ENCODE data around the gene SLC25A6. TPM values are rescaled to one million over a fixed set of nuclear protein-coding genes. Genes with fewer than 3 reads are reported as not detected.

SLC25A6 gene
- total RNA-seq, 1 experiment from 2014 or later, result 553 TPM

GRCh38 chrX:1416327-1416784, 24.4 kb upstream of the SLC25A6 start:
- H2BK120ac ChIP-seq (ENCODE audit: low read depth, low read length, poor library complexity, severe bottlenecking), result no peak overlapping the region
- H2AFZ ChIP-seq (ENCODE audit: low read length), result no peak overlapping the region
- H3K23ac ChIP-seq (ENCODE audit: insufficient read length, low read depth, low read length), result no peak overlapping the region
- H3K9me3 ChIP-seq (ENCODE audit: control insufficient read depth, low read depth, low read length), result peaks cover 1% of the 10 kb centered on the region
- H3T11ph ChIP-seq (ENCODE audit: low read length), result no peak overlapping the region
- Mint-ChIP-seq H3K9me3 (no peaks in the 10 kb centered on the region), H3K4me1 (peaks cover 9% of the 10 kb centered on the region in 2 experiments), H3K36me3 (ENCODE audit: insufficient read depth in 1 of 3, low read depth in 3 of 3) (peaks cover 33 to 55% (median 48%) of the 10 kb centered on the region in 3 experiments; a peak in 6 of 7 replicates), H3K4me3 (no peak overlapping the region), H3K27ac (no peak overlapping the region), H3K27me3 (ENCODE audit: low read depth) (peaks cover 2% of the 10 kb centered on the region; the same call in 1 of the 2 replicates)
- H3K27ac ChIP-seq (ENCODE audit: insufficient read length, low read depth, low read length), result no peak overlapping the region
- H4K5ac ChIP-seq (ENCODE audit: insufficient read length, low read depth, low read length), result no peak overlapping the region
- no peaks in the 10 kb centered on the region for H3K79me2 ChIP-seq (ENCODE audit: insufficient read depth, low read length)
- WGBS (ENCODE audit: extremely low coverage, insufficient read length, low lambda C conversion rate), result no CpG with 5 or more reads among the region's 15 CpGs
- H3K27me3 ChIP-seq (ENCODE audit: insufficient read depth, low read length), result no peaks in the 10 kb centered on the region
- no peak overlapping the region for H3K4me2 ChIP-seq (ENCODE audit: insufficient read depth, insufficient read length, low read length)
- no peak overlapping the region for H2BK20ac ChIP-seq (ENCODE audit: low read depth, low read length, poor library complexity, severe bottlenecking)
- no peak overlapping the region for H2BK12ac ChIP-seq (ENCODE audit: insufficient read length, low read depth, low read length)
- H3K14ac ChIP-seq (ENCODE audit: insufficient read depth, low read length), result no peak overlapping the region
- no peak overlapping the region for H2BK15ac ChIP-seq (ENCODE audit: low read depth, low read length)
- no peak overlapping the region for H4K91ac ChIP-seq (ENCODE audit: insufficient read length, low read depth, low read length)
- no peak overlapping the region for H3K18ac ChIP-seq (ENCODE audit: insufficient read length, low read depth, low read length)
- no peaks in the 10 kb centered on the region for H3K79me1 ChIP-seq (ENCODE audit: insufficient read depth, low read depth, low read length, poor library complexity, severe bottlenecking)
- no peaks in the 10 kb centered on the region for H3K4me1 ChIP-seq (ENCODE audit: insufficient read depth, low read length)
- H3K4ac ChIP-seq (ENCODE audit: low read depth, low read length), result no peak overlapping the region
- H4K20me1 ChIP-seq (ENCODE audit: control insufficient read depth, insufficient read depth, insufficient read length), result no peaks in the 10 kb centered on the region
- no peaks in the 10 kb centered on the region for H3K23me2 ChIP-seq (ENCODE audit: insufficient read length, low read depth, low read length, poor library complexity, severe bottlenecking)
- H3K56ac ChIP-seq (ENCODE audit: insufficient read length, low read depth, low read length), result no peak overlapping the region
- no peak for DNase-seq
- no peak for TF ChIP-seq CTCF (conservative IDR thresholded peaks at IDR 0.05)
- no peak overlapping the region for H3K9ac ChIP-seq (ENCODE audit: extremely low read depth, insufficient read length, low read length)
- no peak overlapping the region for H2BK5ac ChIP-seq (ENCODE audit: insufficient read length, low read length)
- no peak overlapping the region for H4K8ac ChIP-seq (replicated peaks; ENCODE audit: insufficient read length, low read depth, low read length)
- no peak overlapping the region for H2AK5ac ChIP-seq (ENCODE audit: insufficient read length, low read length)

Data from H9 (cell line).